Hepatocyte (in vitro differentiated cells): ENCODE results near the gene MRPS24. TPM values are rescaled to one million over a fixed set of nuclear protein-coding genes. Genes with fewer than 3 reads are reported as not detected.

ENCODE experiments used
- DNase-seq: peaks from one replicate; pipeline ENCODE4 v3.0.0-alpha.2; 2016; ENCODE audit warnings: low spot score
- H2AFZ ChIP-seq: fragments of 200-600 bp; sonication (generic); 2 replicates; pipeline ENCODE4 v1.6.0; 2016; ENCODE audit warnings: antibody characterized with exemption, mild to moderate bottlenecking
- H3K27ac ChIP-seq: fragments of 200-600 bp; sonication (generic); 2 replicates; pipeline ENCODE4 v1.5.1; 2016; ENCODE audit warnings: mild to moderate bottlenecking
- H3K27me3 ChIP-seq: fragments of 200-600 bp; sonication (generic); 2 replicates; pipeline ENCODE4 v1.6.1; 2016
- H3K36me3 ChIP-seq: fragments of 200-600 bp; sonication (generic); replicated peaks from 2 replicates; pipeline ENCODE4 v1.5.1; 2016; ENCODE audit warnings: low read depth; ENCODE audit not compliant: insufficient read depth
- H3K4me1 ChIP-seq: fragments of 200-600 bp; sonication (generic); 2 replicates; pipeline ENCODE4 v1.5.1; 2016; ENCODE audit warnings: mild to moderate bottlenecking, moderate library complexity; ENCODE audit not compliant: insufficient read depth
- H3K4me2 ChIP-seq: fragments of 200-600 bp; sonication (generic); 2 replicates; pipeline ENCODE4 v1.6.0; 2016
- H3K4me3 ChIP-seq: fragments of 200-600 bp; sonication (generic); 2 replicates; pipeline ENCODE4 v1.5.1; 2016; ENCODE audit warnings: mild to moderate bottlenecking
- H3K79me2 ChIP-seq: fragments of 200-600 bp; sonication (generic); 2 replicates; pipeline ENCODE4 v1.6.0; 2017; ENCODE audit warnings: mild to moderate bottlenecking
- H3K9me2 ChIP-seq: fragments of 200-600 bp; sonication (generic); replicated peaks from 2 replicates; pipeline ENCODE4 v1.6.0; 2017; ENCODE audit warnings: mild to moderate bottlenecking; ENCODE audit not compliant: insufficient read depth
- H3K9me3 ChIP-seq: fragments of 200-600 bp; sonication (generic); 2 replicates; pipeline ENCODE4 v1.5.1; 2016; ENCODE audit warnings: low read depth, mild to moderate bottlenecking
- H4K20me1 ChIP-seq: fragments of 200-600 bp; sonication (generic); 2 replicates; pipeline ENCODE4 v1.6.0; 2016; ENCODE audit warnings: mild to moderate bottlenecking; ENCODE audit not compliant: insufficient read depth, poor library complexity, severe bottlenecking
- CTCF ChIP-seq: fragments of 200-600 bp; sonication (generic); IDR thresholded peaks from 2 replicates; pipeline ENCODE4 v1.5.1; 2016; ENCODE audit warnings: antibody characterized with exemption, mild to moderate bottlenecking; ENCODE audit not compliant: poor library complexity
- EZH2 ChIP-seq: fragments of 200-600 bp; sonication (generic); IDR thresholded peaks from 2 replicates; pipeline ENCODE4 v1.6.1; 2016; ENCODE audit warnings: antibody characterized with exemption, mild to moderate bottlenecking, borderline replicate concordance
- EZH2phosphoT487 ChIP-seq: fragments of 200-600 bp; sonication (generic); IDR thresholded peaks from one replicate; pipeline ENCODE4 v1.6.1; 2018; ENCODE audit warnings: antibody characterized with exemption, mild to moderate bottlenecking, low read depth, moderate library complexity; ENCODE audit not compliant: unreplicated experiment, severe bottlenecking
- WGBS: methylation state at CpG from one replicate; pipeline ENCODE4 v1.1.6; 2016; ENCODE audit warnings: low lambda C conversion rate; ENCODE audit errors: missing lambda C conversion rate; 5-methylcytosine and 5-hydroxymethylcytosine counted together
- polyA plus RNA-seq: library from polyadenylated mRNA; unstranded; fragments of >200 nt; fragmentation: Nextera tagmentation; extraction: Ambion mirVana; gene quantifications from 2 replicates; pipeline ENCODE4 v1.2.1, GENCODE V29; 2016
- total RNA-seq: library from RNA; depleted of rRNA; stranded (reverse); fragments of >200 nt; gene quantifications from 2 replicates; pipeline ENCODE4 v1.2.3, GENCODE V29; 2014

Gene MRPS24
- total and polyA plus RNA-seq, 2 experiments from 2014 or later = 72.4 to 150 TPM

DNA sequence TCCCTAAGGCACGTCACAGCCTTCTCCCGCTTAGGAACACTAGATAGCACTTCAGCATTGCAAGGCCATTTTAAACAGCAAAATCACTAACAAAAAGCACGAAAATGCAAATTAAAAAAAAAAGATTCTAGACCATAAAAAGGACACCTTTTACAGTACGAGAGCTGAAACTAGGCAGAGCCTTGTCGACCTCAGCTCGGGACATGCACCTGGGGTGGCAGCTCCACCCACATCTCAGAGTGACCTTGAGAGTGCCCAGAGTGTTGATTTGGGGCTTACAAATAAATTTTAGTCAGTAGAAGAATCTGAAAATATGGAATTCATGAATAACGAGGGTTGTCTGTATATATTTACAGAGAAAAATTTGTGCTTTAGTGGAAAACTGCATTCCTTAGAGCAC is 1.1 kb downstream of the MRPS24 start:
- H3K36me3 ChIP-seq = no peaks in the 10 kb centered on the region
- H3K4me1 ChIP-seq = peaks cover 18% of the 10 kb centered on the region
- no peaks in the 10 kb centered on the region for H3K9me3 ChIP-seq
- H3K27ac ChIP-seq = peak overlapping the region; percentile 92
- WGBS = 68% methylated on average over 7 of the region's 7 CpGs
- no peaks in the 10 kb centered on the region for H3K9me2 ChIP-seq
- no peaks in the 10 kb centered on the region for H3K79me2 ChIP-seq
- H3K4me3 ChIP-seq = no peak overlapping the region
- no peak for DNase-seq
- H3K4me2 ChIP-seq = peak overlapping the region; percentile 80
- H4K20me1 ChIP-seq = no peaks in the 10 kb centered on the region
- no peak for TF ChIP-seq CTCF
- no peaks in the 10 kb centered on the region for H3K27me3 ChIP-seq
- H2AFZ ChIP-seq = no peak overlapping the region

DNA sequence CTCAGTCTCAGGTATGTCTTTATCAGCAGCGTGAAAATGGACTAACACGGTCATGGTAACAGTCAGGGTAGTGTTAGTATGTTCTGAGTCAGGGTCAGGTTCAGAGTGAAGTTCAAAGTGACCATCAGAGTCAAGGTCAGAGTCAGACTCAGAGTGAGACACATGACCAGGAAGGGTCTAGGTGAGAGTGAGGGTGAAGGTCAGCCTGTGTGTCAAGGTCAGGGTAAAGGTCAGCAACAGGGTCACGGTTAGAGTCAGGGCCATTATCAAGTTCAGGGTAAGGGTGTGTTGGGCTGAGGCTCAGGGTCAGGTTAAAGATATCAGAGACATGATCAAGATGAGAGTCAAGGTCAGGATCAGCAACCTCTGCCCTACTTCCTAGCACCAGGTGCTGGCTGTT is 4.0 kb downstream of the MRPS24 start:
- no peak overlapping the region for H3K4me2 ChIP-seq
- no peak overlapping the region for H3K27ac ChIP-seq
- no peaks in the 10 kb centered on the region for H3K27me3 ChIP-seq
- H3K9me3 ChIP-seq = no peaks in the 10 kb centered on the region
- H3K4me3 ChIP-seq = no peak overlapping the region
- H3K36me3 ChIP-seq = no peaks in the 10 kb centered on the region
- H3K4me1 ChIP-seq = peaks cover 8% of the 10 kb centered on the region
- no peaks in the 10 kb centered on the region for H3K79me2 ChIP-seq
- no peak overlapping the region for H2AFZ ChIP-seq
- H4K20me1 ChIP-seq = no peaks in the 10 kb centered on the region
- no peak for TF ChIP-seq EZH2phosphoT487
- no peak for TF ChIP-seq EZH2
- no peaks in the 10 kb centered on the region for H3K9me2 ChIP-seq
- DNase-seq = no peak
- WGBS = 98% methylated on average over 3 of the region's 3 CpGs

DNA sequence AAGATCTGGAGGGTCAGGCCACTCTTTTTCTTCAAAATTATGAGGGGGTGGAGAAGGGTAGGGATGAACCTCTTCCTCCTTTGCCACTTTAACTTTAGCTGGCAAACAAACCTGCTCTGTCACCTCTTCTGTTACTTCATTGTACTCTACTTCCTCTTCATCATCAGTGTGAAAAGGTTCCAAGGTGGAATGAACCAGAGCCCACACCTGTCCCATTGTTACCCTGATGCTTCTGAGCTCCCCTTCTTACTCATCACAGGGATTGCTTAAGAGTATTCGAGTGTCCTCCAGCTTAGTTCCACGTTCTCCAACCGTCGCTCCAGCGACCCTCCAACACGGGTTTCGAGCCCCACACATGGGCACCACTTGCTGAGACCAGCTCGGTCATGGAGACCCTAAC is 5.2 kb downstream of the MRPS24 start:
- Histone ChIP-seq H3K9me3 (no peaks in the 10 kb centered on the region), H3K27me3 (no peaks in the 10 kb centered on the region), H3K36me3 (no peaks in the 10 kb centered on the region), H3K4me1 (peaks cover 8% of the 10 kb centered on the region), H3K4me2 (no peak overlapping the region), H2AFZ (no peak overlapping the region), H3K27ac (no peak overlapping the region), H3K9me2 (no peaks in the 10 kb centered on the region), H3K79me2 (no peaks in the 10 kb centered on the region), H3K4me3 (no peak overlapping the region), H4K20me1 (no peaks in the 10 kb centered on the region)
- no peak for DNase-seq
- TF ChIP-seq EZH2 (no peak), EZH2phosphoT487 (no peak), CTCF (no peak)
- WGBS = 98% methylated on average over 8 of the region's 8 CpGs

DNA sequence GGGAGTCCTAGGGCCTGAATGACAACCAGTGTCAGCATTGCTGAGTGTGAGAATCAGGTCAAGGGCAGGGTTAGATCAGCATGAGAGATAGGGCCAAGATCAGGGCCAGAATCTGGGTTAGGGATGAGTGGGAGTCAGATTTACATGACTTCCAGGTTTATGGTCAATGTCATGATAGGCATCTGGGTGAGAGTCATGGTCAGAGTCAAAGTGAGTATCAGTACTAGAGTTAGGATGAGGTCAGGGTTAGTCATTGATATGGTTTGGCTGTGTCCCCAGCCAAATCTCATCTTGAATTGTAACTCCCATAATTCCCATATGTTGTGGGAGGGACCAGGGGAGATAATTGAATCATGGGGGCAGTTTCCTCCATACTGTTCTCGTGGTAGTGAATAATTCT is 12.3 kb downstream of the MRPS24 start:
- Histone ChIP-seq H4K20me1 (no peaks in the 10 kb centered on the region), H3K9me3 (no peaks in the 10 kb centered on the region), H3K36me3 (no peaks in the 10 kb centered on the region), H3K27me3 (no peaks in the 10 kb centered on the region), H2AFZ (no peak overlapping the region), H3K4me2 (no peak overlapping the region), H3K4me1 (no peaks in the 10 kb centered on the region), H3K4me3 (no peak overlapping the region), H3K79me2 (no peaks in the 10 kb centered on the region), H3K9me2 (no peaks in the 10 kb centered on the region), H3K27ac (no peak overlapping the region)
- 100% methylated on average over 1 of the region's 1 CpG for WGBS
- TF ChIP-seq EZH2phosphoT487 (no peak), EZH2 (no peak), CTCF (no peak)
- no peak for DNase-seq
